Activated CD8-positive, alpha-beta memory T cell treated with anti-CD3 and anti-CD28 coated beads for 36 hours (primary cell): ENCODE measurements around the gene MUC22. TPM values are rescaled to one million over a fixed set of nuclear protein-coding genes. Genes with fewer than 3 reads are reported as not detected.
"Not testable (repeated sequence)": the region's sequence is repeated elsewhere in the genome, so short reads cannot be mapped to it uniquely, and the experiment has no call there.

Source experiments
- CTCF ChIA-PET: fragments of 350-600 bp; sonication (Branson Sonifier 250); formaldehyde crosslinking; loops from one replicate; lab custom pipeline; 2021; ENCODE audit warnings: antibody characterized with exemption; lab: Charles Lee
- POLR2A ChIA-PET: fragments of 350-600 bp; sonication (Branson Sonifier 250); formaldehyde crosslinking; loops from one replicate; lab custom pipeline; 2021; ENCODE audit warnings: antibody characterized with exemption; lab: Charles Lee
- total RNA-seq, 2 experiments: library from RNA; stranded (reverse); gene quantifications; one replicate each; pipeline ENCODE4 v1.2.3, GENCODE V29; 2021

The MUC22 gene
- total RNA-seq, 2 experiments from 2014 or later = not detected

DNA sequence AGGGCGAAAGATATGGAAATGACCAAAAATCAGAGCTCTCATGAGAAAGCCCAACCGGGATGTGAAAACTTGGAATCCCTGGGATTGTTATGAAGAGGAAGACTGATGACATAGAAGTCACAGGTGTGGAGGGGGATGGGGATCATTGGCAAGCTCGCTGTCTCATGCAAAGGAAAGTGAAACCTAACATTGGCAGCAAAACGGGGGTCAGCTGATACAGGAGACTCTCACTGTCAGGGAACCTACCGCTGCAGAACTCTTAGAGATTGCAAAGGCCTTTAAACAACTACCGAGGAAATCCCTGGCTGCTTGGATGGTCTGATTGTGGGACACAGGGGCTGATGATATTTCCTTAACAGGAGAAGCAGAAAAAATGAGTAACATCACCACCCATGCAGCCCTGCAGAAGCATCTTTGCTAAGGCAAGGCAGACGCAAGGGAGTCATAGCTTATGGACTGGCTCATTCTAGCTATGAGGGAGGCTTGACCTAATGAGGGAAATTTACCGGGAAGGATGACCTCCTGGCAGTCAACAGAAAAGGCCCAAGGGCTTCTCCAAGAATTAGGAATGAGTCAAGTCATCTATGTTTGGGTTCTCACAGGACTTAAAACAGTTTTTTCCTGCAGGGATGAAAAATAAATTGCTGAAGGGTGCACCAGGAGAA, 19.7 kb upstream of the MUC22 start:
- ChIA-PET CTCF (interaction anchor here (0.7 kb wide), 1 partner anchor 535 kb away, joined by 3 read pairs; no protein-coding TSS in a partner anchor), POLR2A (no interaction called here)

- POLR2A ChIA-PET = no interaction called here
These were observed 18.4 kb upstream of the MUC22 start for GRCh38 chr6:30991891-30992290.

DNA sequence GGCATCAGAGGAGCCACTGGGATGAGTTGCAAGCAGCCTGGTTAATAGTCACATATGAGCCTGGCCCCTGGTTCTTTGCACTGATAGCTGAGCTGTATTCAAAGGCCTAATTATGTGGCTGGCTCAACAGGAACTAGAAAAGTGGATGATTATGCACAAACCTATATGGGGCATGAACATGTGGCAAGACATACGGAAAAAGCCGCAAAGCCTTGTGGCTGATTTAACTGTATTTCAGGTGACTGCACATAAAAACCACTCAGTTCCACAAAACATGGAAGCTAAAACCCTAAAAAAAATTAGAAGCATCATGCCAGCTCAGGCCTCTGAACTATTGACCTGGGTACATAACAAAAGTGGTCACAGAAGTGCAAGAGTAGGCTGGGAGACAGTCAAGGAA, 13.0 kb upstream of the MUC22 start:
- CTCF ChIA-PET = no interaction called here

More at GRCh38 chr6:30991891-30992290, 18.4 kb upstream of the MUC22 start:
- CTCF ChIA-PET = no interaction called here

GRCh38 chr6:30998785-30999184, 11.5 kb upstream of the MUC22 start:
- POLR2A ChIA-PET = no interaction called here
- CTCF ChIA-PET = no interaction called here

More for the DNA sequence above, 13.0 kb upstream of the MUC22 start:
- POLR2A ChIA-PET = no interaction called here

DNA sequence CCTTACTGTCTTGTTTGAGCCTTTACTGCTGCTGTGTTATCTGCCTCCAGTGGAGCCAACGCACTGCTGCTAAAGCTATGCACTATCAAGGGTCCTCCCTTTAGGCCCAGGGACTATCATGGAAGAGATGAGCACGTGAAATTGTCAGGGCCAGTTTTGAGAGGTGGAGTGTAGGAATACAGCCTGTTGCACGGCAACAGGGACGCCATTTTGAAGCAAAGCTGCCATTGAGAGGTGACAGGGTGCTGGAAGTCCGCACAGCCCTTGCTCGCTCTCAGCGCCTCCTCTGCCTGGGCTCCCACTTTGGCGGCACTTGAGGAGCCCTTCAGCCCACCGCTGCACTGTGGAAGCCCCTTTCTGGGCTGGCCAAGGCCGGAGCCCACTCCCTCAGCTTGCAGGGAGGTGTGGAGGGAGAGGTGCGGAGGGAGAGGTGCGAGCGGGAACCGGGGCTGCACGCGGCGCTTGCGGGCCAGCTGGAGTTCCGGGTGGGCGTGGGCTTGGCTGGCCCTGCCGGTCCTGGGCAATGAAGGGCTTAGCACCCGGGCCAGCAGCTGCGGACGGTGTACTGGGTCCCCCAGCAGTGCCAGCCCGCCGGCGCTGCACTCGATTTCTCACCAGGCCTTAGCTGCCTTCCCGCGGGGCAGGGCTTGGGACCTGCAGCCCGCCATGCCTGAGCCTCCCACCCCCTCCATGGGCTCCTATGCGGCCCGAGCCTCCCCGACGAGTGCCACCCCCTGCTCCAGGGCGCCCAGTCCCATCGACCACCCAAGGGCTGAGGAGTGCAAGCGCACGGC, 10.0 kb upstream of the MUC22 start:
- CTCF ChIA-PET, POLR2A ChIA-PET: not testable (repeated sequence)

GRCh38 chr6:31001281-31001888, 8.9 kb upstream of the MUC22 start:
- CTCF ChIA-PET = no interaction called here
- POLR2A ChIA-PET = no interaction called here

- ChIA-PET CTCF (no interaction called here), POLR2A (no interaction called here)
These were observed 7.8 kb upstream of the MUC22 start for GRCh38 chr6:31002471-31002870.

GRCh38 chr6:31004794-31005193, 5.5 kb upstream of the MUC22 start:
- CTCF ChIA-PET = no interaction called here
- POLR2A ChIA-PET = interaction anchor here (0.6 kb wide), 1 partner anchor 211 kb away, joined by 3 read pairs; no protein-coding TSS in a partner anchor

DNA sequence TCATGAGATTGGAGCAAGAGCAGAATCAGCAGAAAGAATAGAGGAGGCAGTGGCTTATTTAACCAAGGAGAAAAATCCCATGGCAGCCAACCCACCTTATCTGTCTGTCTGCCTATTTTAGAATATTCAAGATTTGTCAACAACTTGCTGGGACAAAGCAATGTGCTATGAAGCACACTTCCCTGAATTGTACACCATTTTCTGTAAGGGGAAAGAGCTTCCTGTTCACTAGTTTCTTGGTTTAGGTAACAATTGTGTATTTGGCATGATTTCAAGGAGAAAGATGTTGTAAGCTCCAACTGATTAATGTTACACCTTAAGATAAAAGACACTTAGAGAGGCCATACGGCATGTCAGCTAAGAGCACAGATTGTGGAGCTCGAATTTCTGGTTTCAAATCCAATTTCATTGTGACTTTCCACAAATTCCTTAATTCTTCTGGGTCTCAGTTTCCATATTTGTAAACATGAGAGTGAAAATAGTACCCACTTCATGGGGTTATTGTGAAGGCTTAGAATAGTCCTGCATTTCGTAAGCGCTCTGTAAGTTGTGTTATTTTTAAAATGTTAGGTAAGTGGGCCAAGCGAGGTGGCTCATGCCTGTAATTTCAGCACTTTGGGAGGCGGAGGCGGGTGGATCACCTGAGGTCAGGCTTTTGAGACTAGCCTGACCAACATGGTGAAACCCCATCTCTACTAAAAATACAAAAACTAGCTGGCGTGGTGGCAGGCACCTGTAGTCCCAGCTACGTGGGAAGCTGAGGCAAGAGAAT, 4.8 kb upstream of the MUC22 start:
- POLR2A ChIA-PET = interaction anchor here (0.6 kb wide), 1 partner anchor 212 kb away, joined by 3 read pairs; no protein-coding TSS in a partner anchor
- CTCF ChIA-PET = no interaction called here

- POLR2A ChIA-PET = no interaction called here
- CTCF ChIA-PET = no interaction called here
These were observed 2.6 kb upstream of the MUC22 start for GRCh38 chr6:31007694-31008093.

DNA sequence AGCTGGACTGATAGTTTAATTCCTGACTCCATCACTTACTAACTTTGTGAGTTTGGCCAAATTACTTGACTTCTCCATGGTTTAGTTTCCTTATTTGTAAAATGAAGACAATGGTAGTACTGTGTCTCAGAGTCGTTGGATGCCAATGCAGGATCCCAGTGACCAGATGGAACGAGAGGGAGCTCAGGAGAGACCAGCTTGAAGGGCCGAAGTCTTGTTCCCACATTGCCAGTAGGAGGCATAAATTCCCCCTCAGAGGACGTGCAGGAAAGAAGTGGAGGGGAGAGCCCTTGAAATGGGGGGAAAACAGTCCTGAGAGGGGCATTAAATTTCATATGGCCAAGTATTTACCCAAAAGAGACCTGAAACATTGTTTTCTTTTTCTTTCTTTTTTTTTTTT, 2.1 kb upstream of the MUC22 start:
- CTCF ChIA-PET = interaction anchor here (0.5 to 0.7 kb wide), 2 partner anchors 34 to 50 kb away, joined by 3 to 8 read pairs; no protein-coding TSS in a partner anchor
- POLR2A ChIA-PET = no interaction called here

- ChIA-PET POLR2A (no interaction called here), CTCF (interaction anchor here (1.6 kb wide), 1 partner anchor 70 kb away, joined by 3 read pairs; no protein-coding TSS in a partner anchor)
These were observed 543 bp upstream of the MUC22 start for GRCh38 chr6:31009731-31010130.

DNA sequence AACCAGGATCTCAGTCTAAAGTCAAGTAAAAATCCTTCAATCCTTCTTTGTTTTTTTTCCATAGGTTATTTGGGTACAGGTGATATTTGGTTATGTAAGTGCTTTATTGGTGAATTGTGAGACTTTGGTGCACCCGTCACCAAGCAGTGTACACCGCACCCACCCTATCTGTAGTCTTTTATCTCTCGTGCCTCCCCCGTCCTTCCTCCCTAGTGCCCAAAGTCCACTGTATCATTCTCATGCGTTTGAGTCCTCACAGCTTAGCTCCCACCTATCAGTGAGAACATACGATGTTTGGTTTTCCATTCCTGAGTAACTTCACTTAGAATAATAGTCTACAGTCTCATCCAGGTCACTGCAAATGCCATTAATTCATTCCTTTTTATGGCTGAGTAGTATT, 879 bp downstream of the MUC22 start:
- POLR2A ChIA-PET = no interaction called here
- CTCF ChIA-PET = interaction anchor here (1.6 kb wide), 1 partner anchor 68 kb away, joined by 3 read pairs; no protein-coding TSS in a partner anchor

DNA sequence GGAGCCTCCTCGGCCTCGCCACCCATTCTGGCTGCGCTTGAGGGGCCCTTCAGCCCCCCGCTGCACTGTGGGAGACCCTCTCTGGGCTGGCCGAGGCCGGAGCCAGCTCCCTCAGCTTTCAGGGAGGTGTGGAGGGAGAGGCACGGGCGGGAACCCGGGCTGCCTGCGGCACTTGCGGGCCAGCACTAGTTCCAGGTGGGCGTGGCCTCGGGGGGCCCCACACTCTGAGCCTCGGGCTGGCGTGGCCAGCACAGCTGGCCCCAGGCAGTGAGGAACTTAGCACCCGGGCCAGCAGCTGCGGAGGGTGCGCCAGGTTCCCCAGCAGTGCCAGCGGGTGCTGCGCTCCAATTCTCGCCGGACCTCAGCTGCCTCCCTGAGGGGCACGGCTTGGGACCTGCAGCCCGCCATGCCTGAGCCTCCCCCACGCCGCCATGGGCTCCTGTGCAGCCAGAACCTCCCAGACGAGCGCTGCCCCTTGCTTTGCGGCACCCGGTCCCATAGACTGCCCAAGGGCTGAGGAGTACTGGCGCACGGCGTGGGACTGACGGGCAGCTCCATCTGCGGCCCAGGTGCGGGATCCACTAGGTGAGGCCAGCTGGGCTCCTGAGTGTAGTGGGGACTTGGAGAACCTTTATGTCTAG, 6.5 kb downstream of the MUC22 start:
- ChIA-PET POLR2A (no interaction called here), CTCF (no interaction called here)

- CTCF ChIA-PET = not testable (repeated sequence)
These were observed 7.2 kb downstream of the MUC22 start for GRCh38 chr6:31017436-31017835.

DNA sequence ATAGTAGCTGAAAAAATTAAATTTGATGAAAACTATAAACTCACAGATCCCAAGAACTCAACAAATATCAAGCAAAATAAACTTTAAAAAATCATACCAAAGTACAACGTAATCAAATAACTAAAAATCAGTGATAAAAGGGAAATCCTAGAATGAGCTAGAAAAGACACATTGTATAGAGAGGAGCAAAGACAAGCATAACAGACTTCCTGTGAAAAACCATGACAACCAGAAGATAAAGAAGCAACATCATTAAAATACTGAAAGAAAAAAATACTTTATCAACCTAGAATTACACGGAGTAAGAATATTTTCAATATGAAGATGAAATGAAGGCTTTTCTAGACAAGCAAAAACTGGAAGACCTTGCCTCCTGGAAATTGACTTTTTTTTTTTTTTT, 9.8 kb downstream of the MUC22 start:
- ChIA-PET POLR2A (no interaction called here), CTCF (no interaction called here)

More at GRCh38 chr6:31017436-31017835, 7.2 kb downstream of the MUC22 start:
- POLR2A ChIA-PET = not testable (repeated sequence)

GRCh38 chr6:31020631-31021255, 10.5 kb downstream of the MUC22 start:
- POLR2A ChIA-PET, CTCF ChIA-PET: not testable (repeated sequence)

- POLR2A ChIA-PET, CTCF ChIA-PET: not testable (repeated sequence)
These were observed 11.6 kb downstream of the MUC22 start for GRCh38 chr6:31021705-31022531.
